Left lung (tissue), 10 donors: ENCODE data around the gene CLCN2. TPM values are rescaled to one million over a fixed set of nuclear protein-coding genes. Genes with fewer than 3 reads are reported as not detected.

Source experiments
- ATAC-seq: fragments of 200-7000 bp; cut with Tn5 transposase; one replicate; pipeline ENCODE4 v1.9.1; 2020; ENCODE audit warnings: moderate library complexity
- DNase-seq, 4 donors: peaks; one replicate each; pipeline ENCODE4 v3.0.0-alpha.2; 2013 to 2020
- H3K27ac ChIP-seq, 2 donors: fragments of 200-600 bp; sonication (generic) in 1 of 2; one replicate each; pipeline versions ENCODE4 v1.5.0 to v1.8.0; 2020 to 2021
- H3K27me3 ChIP-seq, 2 donors: fragments of 200-600 bp; sonication (generic) in 1 of 2; one replicate each; pipeline versions ENCODE4 v1.5.0 to v1.8.0; 2020 to 2021
- H3K36me3 ChIP-seq, 2 donors: fragments of 200-600 bp; sonication (generic) in 1 of 2; one replicate each; pipeline versions ENCODE4 v1.5.0 to v1.8.0; 2020 to 2021
- H3K4me1 ChIP-seq, 2 donors: fragments of 200-600 bp; one replicate each; pipeline ENCODE4 v1.8.0; 2021
- H3K4me3 ChIP-seq, 2 donors: fragments of 200-600 bp; sonication (generic) in 1 of 2; one replicate each; pipeline versions ENCODE4 v1.5.0 to v1.8.0; 2020 to 2021; ENCODE audit warnings: mild to moderate bottlenecking in 1 of 2
- H3K9me3 ChIP-seq, 2 donors: fragments of 200-600 bp; sonication (generic) in 1 of 2; one replicate each; pipeline versions ENCODE4 v1.5.0 to v1.8.0; 2020 to 2021
- CTCF ChIP-seq, 2 donors: fragments of 200-600 bp; sonication (generic) in 1 of 2; IDR thresholded peaks; one replicate each; pipeline versions ENCODE4 v1.5.0 to v1.8.0; 2021; ENCODE audit warnings: antibody characterized with exemption in 2 of 2
- intact Hi-C, 2 donors: fragments of 100-400 bp; cut with DNase I; formaldehyde crosslinking; loops; one replicate each; pipeline versions ENCODE4 v1.11.2 to v1.14.2; 2022
- polyA plus RNA-seq, 6 donors: library from polyadenylated mRNA; unstranded; fragments of 120-200 nt; gene quantifications; one replicate each; pipeline ENCODE4 v1.2.1, GENCODE V29; 2013; ENCODE audit not compliant: insufficient read length in 6 of 6
- total RNA-seq, 2 donors: library from RNA; stranded (reverse); fragmentation: NEBNext Ultra II Directional; extraction: Animal tissue kit (Norgen Biotek cat#: 25700); gene quantifications; one replicate each; pipeline ENCODE4 v1.2.1, GENCODE V29; 2021
- donor health status: DM: no; HTN: yes; CAD: no.
- donor health status: DM: no; HTN: no; CAD: no.

CLCN2 gene
- total and polyA plus RNA-seq, 8 donors, result 4.4 to 12.0 (median 10.1) TPM

- H3K27me3 ChIP-seq, result peaks cover 16 to 61% of the 10 kb centered on the region in 2 donors
- H3K4me1 ChIP-seq, result peaks cover 11 to 18% of the 10 kb centered on the region in 2 donors
- no peak overlapping the region for H3K4me3 ChIP-seq
- ATAC-seq (no peak), DNase-seq (no peak)
- TF ChIP-seq CTCF (IDR thresholded peaks at IDR 0.05), result no peak
- no peaks in the 10 kb centered on the region for H3K9me3 ChIP-seq
- no peaks in the 10 kb centered on the region for H3K36me3 ChIP-seq
- no peak overlapping the region for H3K27ac ChIP-seq
- intact Hi-C loops, result no loop called here
Measured at GRCh38 chr3:184384342-184384741, 22.9 kb upstream of the CLCN2 start.

- no peak overlapping the region for H3K27ac ChIP-seq
- intact Hi-C loops, result no loop called here
- no peaks in the 10 kb centered on the region for H3K9me3 ChIP-seq
- no peak for ATAC-seq
- peaks cover 16 to 64% of the 10 kb centered on the region in 2 donors for H3K27me3 ChIP-seq
- no peaks in the 10 kb centered on the region for H3K36me3 ChIP-seq
- DNase-seq, result no peak
- no peak overlapping the region for H3K4me3 ChIP-seq
- no peak for TF ChIP-seq CTCF (IDR thresholded peaks at IDR 0.05)
- peaks cover 11 to 18% of the 10 kb centered on the region in 2 donors for H3K4me1 ChIP-seq
Measured at GRCh38 chr3:184383033-184383740, 21.8 kb upstream of the CLCN2 start.

DNA sequence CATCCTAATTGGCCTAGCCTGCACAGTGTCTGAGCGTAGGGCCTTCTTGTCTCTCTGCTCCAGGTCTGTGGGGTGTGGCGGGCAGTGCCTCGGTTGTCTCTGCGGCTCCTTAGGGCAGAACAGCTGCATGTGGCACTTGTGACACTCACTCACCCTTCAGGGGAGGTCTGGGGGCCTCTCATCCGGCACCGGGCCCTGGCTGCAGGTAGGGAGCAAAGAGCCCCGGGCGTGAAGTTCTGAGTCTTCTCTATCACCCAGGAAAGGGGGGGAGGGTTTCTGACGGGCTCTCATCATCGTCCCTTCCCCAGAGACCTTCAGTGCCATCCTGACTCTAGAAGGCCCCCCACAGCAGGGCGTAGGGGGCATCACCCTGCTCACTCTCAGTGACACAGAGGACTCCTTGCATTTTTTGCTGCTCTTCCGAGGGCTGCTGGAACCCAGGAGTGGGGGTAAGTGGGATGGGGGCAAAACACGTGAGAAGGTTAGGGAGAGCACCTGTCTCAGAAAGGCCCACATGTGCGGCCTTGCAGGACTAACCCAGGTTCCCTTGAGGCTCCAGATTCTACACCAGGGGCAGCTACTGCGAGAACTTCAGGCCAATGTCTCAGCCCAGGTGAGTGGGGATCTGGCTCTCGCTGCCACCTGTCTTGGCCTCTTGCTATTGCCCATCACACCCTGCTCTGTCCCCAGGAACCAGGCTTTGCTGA, 21.1 kb upstream of the CLCN2 start:
- no peak overlapping the region for H3K27ac ChIP-seq
- no peaks in the 10 kb centered on the region for H3K36me3 ChIP-seq
- DNase-seq, result no peak
- H3K4me3 ChIP-seq, result no peak overlapping the region
- no peak for TF ChIP-seq CTCF (IDR thresholded peaks at IDR 0.05)
- H3K4me1 ChIP-seq, result peaks cover 11 to 23% of the 10 kb centered on the region in 2 donors
- ATAC-seq, result no peak
- H3K9me3 ChIP-seq, result no peaks in the 10 kb centered on the region
- peaks cover 16 to 71% of the 10 kb centered on the region in 2 donors for H3K27me3 ChIP-seq
- intact Hi-C loops, result no loop called here

GRCh38 chr3:184381261-184382224, 20.1 kb upstream of the CLCN2 start:
- TF ChIP-seq CTCF (IDR thresholded peaks at IDR 0.05), result no peak
- peak; percentile 49 for ATAC-seq
- H3K27me3 ChIP-seq, result peaks cover 16 to 77% of the 10 kb centered on the region in 2 donors
- no peak overlapping the region for H3K27ac ChIP-seq
- H3K36me3 ChIP-seq, result no peaks in the 10 kb centered on the region
- peak overlapping the region in 1 of 2 donors; percentile 31 for H3K4me3 ChIP-seq
- H3K9me3 ChIP-seq, result no peaks in the 10 kb centered on the region
- intact Hi-C loops, result no loop called here
- DNase-seq, result peak in 2 of 4 donors; percentile 28 to 80
- peaks cover 11 to 23% of the 10 kb centered on the region in 2 donors for H3K4me1 ChIP-seq
